Esophagus squamous epithelium (tissue), 5 donors: ENCODE measurements around the gene CLDN19. TPM values are rescaled to one million over a fixed set of nuclear protein-coding genes. Genes with fewer than 3 reads are reported as not detected.
"Not testable (repeated sequence)": the region's sequence is repeated elsewhere in the genome, so short reads cannot be mapped to it uniquely, and the experiment has no call there.

Source experiments
- DNase-seq: peaks from one replicate; lab custom pipeline; 2025; lab: John Stamatoyannopoulos, UW
- H3K27ac ChIP-seq, 4 donors: fragments of 200-600 bp; sonication (generic); one replicate each; pipeline ENCODE4 v1.5.1; 2016 to 2019; ENCODE audit warnings: mild to moderate bottlenecking in 1 of 4
- H3K27me3 ChIP-seq, 4 donors: fragments of 200-600 bp; sonication (generic); 1 replicate in 3 of 4; 2 replicates in 1 of 4; pipeline versions ENCODE4 v1.5.1 to v1.6.0; 2017 to 2021; ENCODE audit warnings: antibody characterized with exemption in 1 of 4
- H3K36me3 ChIP-seq, 3 donors: fragments of 200-600 bp; sonication (generic); one replicate each; pipeline ENCODE4 v1.5.1; 2016 to 2019
- H3K4me1 ChIP-seq, 3 donors: fragments of 200-600 bp; sonication (generic); one replicate each; pipeline ENCODE4 v1.5.1; 2017 to 2019
- H3K4me3 ChIP-seq, 4 donors: fragments of 200-600 bp; sonication (generic); 1 replicate in 3 of 4; 2 replicates in 1 of 4; pipeline ENCODE4 v1.5.1; 2016 to 2019; ENCODE audit warnings: mild to moderate bottlenecking in 2 of 4, moderate library complexity in 1 of 4
- H3K9me3 ChIP-seq, 3 donors: fragments of 200-600 bp; sonication (generic); one replicate each; pipeline ENCODE4 v1.5.1; 2016 to 2019
- CTCF ChIP-seq, 6 experiments: fragments of 450-650 bp in 4 of 6; fragments of 200-600 bp in 2 of 6; sonication (generic) in 2 of 6; IDR thresholded peaks; one replicate each; pipeline ENCODE4 v1.5.1; 2016 to 2019; ENCODE audit warnings: antibody characterized with exemption in 6 of 6, mild to moderate bottlenecking in 4 of 6, moderate library complexity in 4 of 6
- POLR2A ChIP-seq, 4 donors: fragments of 450-650 bp; IDR thresholded peaks; one replicate each; pipeline ENCODE4 v1.6.1; 2017; ENCODE audit warnings: antibody characterized with exemption in 4 of 4, mild to moderate bottlenecking in 4 of 4, moderate library complexity in 3 of 4
- WGBS, 2 donors: methylation state at CpG; one replicate each; pipeline ENCODE4 v1.1.5; 2018; 5-methylcytosine and 5-hydroxymethylcytosine counted together
- intact Hi-C: fragments of 100-400 bp; cut with DNase I; formaldehyde crosslinking; loops from one replicate; pipeline ENCODE4 v1.15.0; 2022
- total RNA-seq, 4 donors: library from RNA; depleted of rRNA; stranded (reverse); fragments of >200 nt; gene quantifications; one replicate each; pipeline ENCODE4 v1.1.0, GENCODE V29; 2016
- donor health status: DM: yes; HTN: yes; CAD: no.

The CLDN19 gene
- total RNA-seq, 4 donors from 2014 or later, result 0.21 TPM; not detected in 3

GRCh38 chr1:42720868-42721267 is 19.2 kb downstream of the CLDN19 start:
- DNase-seq, result no peak
- TF ChIP-seq CTCF (IDR thresholded peaks at IDR 0.05) (no peak), POLR2A (IDR thresholded peaks at IDR 0.05) (no peak)
- WGBS, 2 donors, result 100% methylated on average over 1 of the region's 1 CpG
- Histone ChIP-seq H3K4me1 (no peaks in the 10 kb centered on the region), H3K9me3 (no peaks in the 10 kb centered on the region), H3K27ac (no peak overlapping the region), H3K27me3 (no peaks in the 10 kb centered on the region), H3K36me3 (peaks cover 0 to 21% (median 0%) of the 10 kb centered on the region in 3 donors), H3K4me3 (no peak overlapping the region)
- intact Hi-C loops, result no loop called here

GRCh38 chr1:42714441-42714840 is 25.6 kb downstream of the CLDN19 start:
- H3K4me1 ChIP-seq, result not testable (repeated sequence)
- H3K36me3 ChIP-seq, result peaks cover 0 to 73% (median 0%) of the 10 kb centered on the region in 3 donors

GRCh38 chr1:42713293-42713692 is 26.7 kb downstream of the CLDN19 start:
- no peak for DNase-seq
- H3K9me3 ChIP-seq, result peaks cover 0 to 20% (median 5%) of the 10 kb centered on the region in 3 donors
- peaks cover 0 to 76% (median 0%) of the 10 kb centered on the region in 3 donors for H3K36me3 ChIP-seq
- no peaks in the 10 kb centered on the region for H3K27me3 ChIP-seq
- H3K27ac ChIP-seq, result no peak overlapping the region
- H3K4me1 ChIP-seq, result no peaks in the 10 kb centered on the region
- TF ChIP-seq POLR2A (IDR thresholded peaks at IDR 0.05), result no peak
- no peak for TF ChIP-seq CTCF (IDR thresholded peaks at IDR 0.05)
- no peak overlapping the region for H3K4me3 ChIP-seq
- intact Hi-C loops, result no loop called here

More at GRCh38 chr1:42714441-42714840, 25.6 kb downstream of the CLDN19 start:
- H3K27ac ChIP-seq, DNase-seq, intact Hi-C loops, H3K4me3 ChIP-seq, H3K27me3 ChIP-seq: not testable (repeated sequence)
- H3K9me3 ChIP-seq, result peaks cover 0 to 20% (median 5%) of the 10 kb centered on the region in 3 donors

- intact Hi-C loops, H3K4me1 ChIP-seq, H3K27ac ChIP-seq, H3K4me3 ChIP-seq, H3K27me3 ChIP-seq, DNase-seq: not testable (repeated sequence)
- peaks cover 0 to 76% (median 0%) of the 10 kb centered on the region in 3 donors for H3K36me3 ChIP-seq
- WGBS, 2 donors, result 93 to 98% methylated on average over 3 of the region's 3 CpGs
- H3K9me3 ChIP-seq, result peaks cover 0 to 20% (median 5%) of the 10 kb centered on the region in 3 donors
Measured at GRCh38 chr1:42712808-42713207, 27.2 kb downstream of the CLDN19 start.

- peaks cover 2 to 99% (median 27%) of the 10 kb centered on the region in 3 donors for H3K36me3 ChIP-seq
- no peak overlapping the region for H3K4me3 ChIP-seq
- no peak overlapping the region for H3K27ac ChIP-seq
- TF ChIP-seq POLR2A (IDR thresholded peaks at IDR 0.05) (no peak), CTCF (IDR thresholded peaks at IDR 0.05) (no peak)
- intact Hi-C loops, result no loop called here
- DNase-seq, result no peak
- 93% methylated on average over 6 to 7 of the region's 7 CpGs for WGBS, 2 donors
- H3K4me1 ChIP-seq, result no peaks in the 10 kb centered on the region
- H3K27me3 ChIP-seq, result no peaks in the 10 kb centered on the region
- H3K9me3 ChIP-seq, result no peaks in the 10 kb centered on the region
Measured at GRCh38 chr1:42703888-42704464, 36.1 kb downstream of the CLDN19 start.

GRCh38 chr1:42700006-42700405 is 40.0 kb downstream of the CLDN19 start:
- Histone ChIP-seq H3K27me3 (no peaks in the 10 kb centered on the region), H3K4me3 (no peak overlapping the region), H3K9me3 (no peaks in the 10 kb centered on the region), H3K27ac (no peak overlapping the region), H3K36me3 (peaks cover 16 to 100% (median 43%) of the 10 kb centered on the region in 3 donors), H3K4me1 (peaks cover 0 to 2% (median 0%) of the 10 kb centered on the region in 3 donors)
- intact Hi-C loops, result no loop called here
- no peak for DNase-seq
- no peak for TF ChIP-seq CTCF (IDR thresholded peaks at IDR 0.05)
- no peak for TF ChIP-seq POLR2A (IDR thresholded peaks at IDR 0.05)
